ENCODE data around the gene CAPN2. TPM values are rescaled to one million over a fixed set of nuclear protein-coding genes. Genes with fewer than 3 reads are reported as not detected.

The CAPN2 gene
- polyA plus RNA-seq, 3 donors, result 127 to 186 (median 182) TPM

- intact Hi-C loops (cut with micrococcal nuclease), result no loop called here
- H3K4me3 ChIP-seq (replicated peaks in 1 of 3; ENCODE audit: low read depth in 2 of 3, low read length in 3 of 3), result no peak overlapping the region
- Mint-ChIP-seq H3K36me3 (peaks cover 89 to 91% of the 10 kb centered on the region in 2 donors), H3K9me3 (no peaks in the 10 kb centered on the region), H3K27me3 (ENCODE audit: low read depth in 3 of 3) (peaks cover 0 to 1% (median 0%) of the 10 kb centered on the region in 3 donors), H3K4me3 (no peak overlapping the region), H3K4me1 (peaks cover 7% of the 10 kb centered on the region), H3K27ac (peak overlapping the region in 5 of 7 donors; percentile 35 to 88 (median 61))
- H3K27me3 ChIP-seq (ENCODE audit: control insufficient read depth in 2 of 2, insufficient read depth in 2 of 2, low read length in 2 of 2), result no peaks in the 10 kb centered on the region
- H3K79me2 ChIP-seq (ENCODE audit: insufficient read depth, low read length), result no peaks in the 10 kb centered on the region
- H3K4me2 ChIP-seq (replicated peaks; ENCODE audit: extremely low read depth, low read length, poor library complexity, severe bottlenecking), result no peak overlapping the region
- peaks cover 98% of the 10 kb centered on the region in 2 donors for H3K36me3 ChIP-seq (replicated peaks in 1 of 2; ENCODE audit: control insufficient read depth in 1 of 2, insufficient read depth in 2 of 2, low read length in 2 of 2)
- H3K9ac ChIP-seq (ENCODE audit: insufficient read depth, low read length, poor library complexity, severe bottlenecking), result no peak overlapping the region
- no peak overlapping the region for H2AFZ ChIP-seq (ENCODE audit: insufficient read depth, low read depth, low read length, poor library complexity, severe bottlenecking)
- H3K9me3 ChIP-seq (replicated peaks in 1 of 2; ENCODE audit: control insufficient read depth in 1 of 2, insufficient read depth in 1 of 2, low read length in 2 of 2), result no peaks in the 10 kb centered on the region
- peak overlapping the region in 1 of 2 donors; percentile 43 for H3K27ac ChIP-seq (ENCODE audit: low read depth in 1 of 2, low read length in 2 of 2)
- 36% methylated on average over 7 of the region's 9 CpGs for WGBS (ENCODE audit: insufficient coverage)
- TF ChIP-seq, protein P1, sequence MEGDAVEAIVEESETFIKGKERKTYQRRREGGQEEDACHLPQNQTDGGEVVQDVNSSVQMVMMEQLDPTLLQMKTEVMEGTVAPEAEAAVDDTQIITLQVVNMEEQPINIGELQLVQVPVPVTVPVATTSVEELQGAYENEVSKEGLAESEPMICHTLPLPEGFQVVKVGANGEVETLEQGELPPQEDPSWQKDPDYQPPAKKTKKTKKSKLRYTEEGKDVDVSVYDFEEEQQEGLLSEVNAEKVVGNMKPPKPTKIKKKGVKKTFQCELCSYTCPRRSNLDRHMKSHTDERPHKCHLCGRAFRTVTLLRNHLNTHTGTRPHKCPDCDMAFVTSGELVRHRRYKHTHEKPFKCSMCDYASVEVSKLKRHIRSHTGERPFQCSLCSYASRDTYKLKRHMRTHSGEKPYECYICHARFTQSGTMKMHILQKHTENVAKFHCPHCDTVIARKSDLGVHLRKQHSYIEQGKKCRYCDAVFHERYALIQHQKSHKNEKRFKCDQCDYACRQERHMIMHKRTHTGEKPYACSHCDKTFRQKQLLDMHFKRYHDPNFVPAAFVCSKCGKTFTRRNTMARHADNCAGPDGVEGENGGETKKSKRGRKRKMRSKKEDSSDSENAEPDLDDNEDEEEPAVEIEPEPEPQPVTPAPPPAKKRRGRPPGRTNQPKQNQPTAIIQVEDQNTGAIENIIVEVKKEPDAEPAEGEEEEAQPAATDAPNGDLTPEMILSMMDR (IDR thresholded peaks at IDR 0.05), result no peak
- H3K4me1 ChIP-seq (ENCODE audit: control insufficient read depth in 1 of 2, insufficient read depth in 2 of 2, low read length in 2 of 2), result no peaks in the 10 kb centered on the region
- peak in 2 of 3 donors; percentile 14 to 78 for DNase-seq
- peaks cover 8% of the 10 kb centered on the region for H4K20me1 ChIP-seq (ENCODE audit: insufficient read depth, low read length)
Measured at GRCh38 chr1:223776075-223776814, 63.9 kb downstream of the CAPN2 start.

DNA sequence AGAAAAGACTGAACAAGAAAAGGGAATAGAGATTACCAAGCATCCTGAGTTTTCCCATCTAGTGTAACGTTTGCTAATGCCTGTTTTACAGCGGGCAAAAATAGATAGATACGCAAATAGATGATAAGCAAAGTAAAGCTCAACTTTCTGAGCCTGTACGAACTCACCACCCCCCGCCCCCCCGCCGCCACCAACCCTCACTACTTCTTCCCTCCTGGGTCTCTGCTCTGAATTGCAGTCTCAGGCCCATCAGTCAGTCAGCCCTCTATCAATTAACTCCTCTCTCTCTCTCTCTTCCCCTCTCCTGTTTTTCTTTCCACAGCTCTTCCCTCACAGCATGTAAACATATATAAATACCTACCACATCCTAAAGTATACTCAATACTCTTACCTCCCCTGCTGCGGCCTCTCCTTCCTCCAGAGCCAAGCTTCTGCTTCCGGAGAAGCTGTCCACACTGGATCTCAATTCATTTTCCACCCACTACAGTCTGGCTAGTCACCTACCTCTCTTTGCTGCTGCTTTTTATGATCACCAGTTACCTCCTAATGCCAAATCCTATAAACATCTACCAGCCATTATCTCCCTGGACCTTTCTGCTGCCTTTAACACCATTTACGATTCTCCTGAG lies 64.6 kb downstream of the CAPN2 start:
- intact Hi-C loops (cut with micrococcal nuclease), result no loop called here
- WGBS (ENCODE audit: insufficient coverage), result 99% methylated on average over 7 of the region's 10 CpGs
- H3K27ac ChIP-seq (ENCODE audit: low read depth in 1 of 2, low read length in 2 of 2), result no peak overlapping the region
- H3K4me3 Mint-ChIP-seq, result no peak overlapping the region
- no peaks in the 10 kb centered on the region for H3K79me2 ChIP-seq (ENCODE audit: insufficient read depth, low read length)
- peaks cover 86 to 88% of the 10 kb centered on the region in 2 donors for H3K36me3 Mint-ChIP-seq
- peaks cover 93 to 97% of the 10 kb centered on the region in 2 donors for H3K36me3 ChIP-seq (replicated peaks in 1 of 2; ENCODE audit: control insufficient read depth in 1 of 2, insufficient read depth in 2 of 2, low read length in 2 of 2)
- H3K9me3 ChIP-seq (replicated peaks in 1 of 2; ENCODE audit: control insufficient read depth in 1 of 2, insufficient read depth in 1 of 2, low read length in 2 of 2), result no peaks in the 10 kb centered on the region
- peak overlapping the region in 6 of 7 donors; percentile 32 to 88 (median 60) for H3K27ac Mint-ChIP-seq
- H4K20me1 ChIP-seq (ENCODE audit: insufficient read depth, low read length), result peaks cover 8% of the 10 kb centered on the region
- H3K4me2 ChIP-seq (replicated peaks; ENCODE audit: extremely low read depth, low read length, poor library complexity, severe bottlenecking), result no peak overlapping the region
- no peaks in the 10 kb centered on the region for H3K4me1 ChIP-seq (ENCODE audit: control insufficient read depth in 1 of 2, insufficient read depth in 2 of 2, low read length in 2 of 2)
- H3K27me3 ChIP-seq (ENCODE audit: control insufficient read depth in 2 of 2, insufficient read depth in 2 of 2, low read length in 2 of 2), result no peaks in the 10 kb centered on the region
- peaks cover 0 to 1% (median 0%) of the 10 kb centered on the region in 3 donors for H3K27me3 Mint-ChIP-seq (ENCODE audit: low read depth in 3 of 3)
- TF ChIP-seq, protein P1 (IDR thresholded peaks at IDR 0.05), result no peak
- H2AFZ ChIP-seq (ENCODE audit: insufficient read depth, low read depth, low read length, poor library complexity, severe bottlenecking), result no peak overlapping the region
- H3K9ac ChIP-seq (ENCODE audit: insufficient read depth, low read length, poor library complexity, severe bottlenecking), result no peak overlapping the region
- H3K9me3 Mint-ChIP-seq, result no peaks in the 10 kb centered on the region
- peaks cover 7% of the 10 kb centered on the region for H3K4me1 Mint-ChIP-seq
- DNase-seq, result no peak
- no peak overlapping the region for H3K4me3 ChIP-seq (replicated peaks in 1 of 3; ENCODE audit: low read depth in 2 of 3, low read length in 3 of 3)

Data from CD14-positive monocyte (primary cell).